Amygdala (tissue), 56 donors: ENCODE results near the gene SPA17.

ENCODE experiments used
- DNase-seq, 56 donors: peaks; one replicate each; lab custom pipeline; 2025; lab: John Stamatoyannopoulos, UW

Gene SPA17

GRCh38 chr11:124661553-124661952, 12.2 kb upstream of the SPA17 start:
- no peak for DNase-seq

GRCh38 chr11:124662106-124662505, 11.6 kb upstream of the SPA17 start:
- peak in 1 of 56 donors; percentile 4 for DNase-seq

- no peak for DNase-seq
These were observed 9.8 kb upstream of the SPA17 start for GRCh38 chr11:124663861-124664260.

- no peak for DNase-seq
These were observed 6.1 kb upstream of the SPA17 start for GRCh38 chr11:124667601-124668000.

- DNase-seq, result peak in 15 of 56 donors; percentile 6 to 57 (median 18)
These were observed 4.5 kb upstream of the SPA17 start for GRCh38 chr11:124669193-124669592.

- DNase-seq, result peak in 2 of 56 donors; percentile 12 to 18
These were observed 3.0 kb upstream of the SPA17 start for GRCh38 chr11:124670732-124671131.

GRCh38 chr11:124672536-124673215, 1.0 kb upstream of the SPA17 start:
- no peak for DNase-seq

GRCh38 chr11:124674168-124674517, 439 bp downstream of the SPA17 start:
- no peak for DNase-seq

GRCh38 chr11:124674571-124674970, 867 bp downstream of the SPA17 start:
- no peak for DNase-seq

- no peak for DNase-seq
These were observed 2.7 kb downstream of the SPA17 start for GRCh38 chr11:124676386-124676785.

GRCh38 chr11:124678416-124678815, 4.7 kb downstream of the SPA17 start:
- DNase-seq, result no peak

- no peak for DNase-seq
These were observed 7.7 kb downstream of the SPA17 start for GRCh38 chr11:124681421-124681820.

- DNase-seq, result no peak
These were observed 8.7 kb downstream of the SPA17 start for GRCh38 chr11:124682443-124682842.

- DNase-seq, result no peak
These were observed 19.4 kb downstream of the SPA17 start for GRCh38 chr11:124693142-124693541.

GRCh38 chr11:124699547-124699946, 25.8 kb downstream of the SPA17 start:
- no peak for DNase-seq

GRCh38 chr11:124700028-124700427, 26.3 kb downstream of the SPA17 start:
- no peak for DNase-seq

GRCh38 chr11:124707829-124708228, 34.1 kb downstream of the SPA17 start:
- no peak for DNase-seq

- DNase-seq, result no peak
These were observed 38.7 kb downstream of the SPA17 start for GRCh38 chr11:124712392-124712791.

GRCh38 chr11:124716591-124716990, 42.9 kb downstream of the SPA17 start:
- DNase-seq, result no peak

- no peak for DNase-seq
These were observed 43.7 kb downstream of the SPA17 start for GRCh38 chr11:124717421-124717785.

GRCh38 chr11:124717786-124718651, 44.3 kb downstream of the SPA17 start:
- DNase-seq, result peak in 1 of 56 donors; percentile 6

- no peak for DNase-seq
These were observed 45.1 kb downstream of the SPA17 start for GRCh38 chr11:124718801-124719200.
